HTR-8/SVneo (cell line): ENCODE results near the gene SERPINA10.
"Not testable (repeated sequence)": the region's sequence is repeated elsewhere in the genome, so short reads cannot be mapped to it uniquely, and the experiment has no call there.

Source experiments
- DNase-seq: peaks from one replicate; pipeline ENCODE4 v3.0.0; 2011; ENCODE audit warnings: low spot score, mixed read lengths; ENCODE audit not compliant: insufficient read length
- FAIRE-seq: peaks from 2 replicates; lab custom pipeline; 2011; peaks lifted over from hg19 to GRCh38; lab: Jason Lieb, UNC

The SERPINA10 gene

GRCh38 chr14:94288610-94289465 lies 4.2 kb downstream of the SERPINA10 start:
- DNase-seq (no peak), FAIRE-seq (no peak)

- DNase-seq: no peak
- FAIRE-seq: no peak
These were observed 7.9 kb downstream of the SERPINA10 start for GRCh38 chr14:94285158-94285557.

- DNase-seq (no peak), FAIRE-seq (no peak)
These were observed 8.8 kb downstream of the SERPINA10 start for GRCh38 chr14:94284221-94284620.

DNA sequence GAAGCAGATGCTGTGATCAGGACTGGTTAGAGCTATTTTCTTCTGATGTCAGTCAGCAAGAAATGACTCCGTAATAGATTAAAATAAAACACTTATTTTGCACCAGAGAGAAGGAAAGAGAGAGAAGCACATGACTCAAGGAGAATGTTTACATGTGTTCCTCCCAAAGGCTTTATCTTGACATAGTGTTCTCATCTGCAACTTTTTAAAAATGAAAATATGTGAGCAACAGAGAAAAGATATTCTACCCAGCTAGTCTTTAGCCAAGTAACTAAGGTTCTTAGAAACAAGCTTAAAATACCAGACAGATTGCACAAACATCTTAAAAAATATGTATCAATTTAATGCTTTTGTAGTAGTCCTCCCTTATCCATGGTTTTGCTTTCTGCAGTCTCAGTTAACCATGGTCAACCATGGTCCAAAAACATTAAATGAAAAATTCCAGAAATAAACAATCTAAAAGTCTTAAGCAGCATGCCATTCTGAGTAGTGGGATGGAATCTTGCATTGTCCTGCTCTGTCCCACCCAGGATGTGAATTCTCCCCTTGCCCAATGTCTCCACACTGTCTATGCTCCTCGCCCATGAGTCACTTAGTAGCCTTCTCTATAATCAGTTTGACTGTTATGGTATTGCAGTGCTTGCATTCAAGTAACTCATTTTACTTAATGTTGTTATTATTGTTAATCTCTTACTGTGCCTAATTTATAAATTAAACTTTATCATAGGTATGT lies 9.9 kb downstream of the SERPINA10 start:
- DNase-seq: no peak

GRCh38 chr14:94278731-94279130 lies 14.3 kb downstream of the SERPINA10 start:
- no peak for FAIRE-seq
- no peak for DNase-seq

More for the DNA sequence above, 9.9 kb downstream of the SERPINA10 start:
- FAIRE-seq: no peak

DNA sequence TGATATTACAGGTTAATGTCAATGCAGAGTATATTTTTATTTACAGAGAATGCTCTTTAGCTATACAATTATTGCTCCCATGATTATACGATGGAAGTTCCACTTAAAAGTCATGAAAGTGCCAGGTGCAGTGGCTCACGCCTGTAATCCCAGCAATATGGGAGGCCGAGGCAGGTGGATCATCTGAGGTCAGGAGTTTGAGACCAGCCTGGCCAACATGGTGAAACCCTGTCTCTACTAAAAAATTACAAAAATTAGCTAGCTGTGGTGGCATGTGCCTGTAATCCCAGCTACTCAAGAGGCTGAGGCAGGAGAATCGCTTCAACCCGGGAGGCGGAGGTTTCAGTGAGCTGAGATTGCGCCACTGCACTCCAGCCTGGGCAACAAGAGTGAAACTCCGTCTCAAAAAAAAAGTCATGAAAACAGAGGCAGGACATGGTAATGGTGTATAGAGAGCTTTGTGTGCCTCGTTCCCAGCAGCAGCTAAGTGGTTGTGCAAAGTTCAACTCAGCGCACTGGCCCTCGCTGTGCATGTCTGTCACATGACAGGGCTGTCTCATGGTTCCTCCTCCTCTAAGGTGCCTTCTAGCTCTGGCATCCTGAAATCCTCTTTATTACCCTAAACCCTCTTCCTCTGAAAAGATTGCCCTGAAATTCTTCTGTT lies 16.0 kb downstream of the SERPINA10 start:
- DNase-seq, FAIRE-seq: not testable (repeated sequence)

GRCh38 chr14:94269156-94269555 lies 23.9 kb downstream of the SERPINA10 start:
- DNase-seq (no peak), FAIRE-seq (no peak)

DNA sequence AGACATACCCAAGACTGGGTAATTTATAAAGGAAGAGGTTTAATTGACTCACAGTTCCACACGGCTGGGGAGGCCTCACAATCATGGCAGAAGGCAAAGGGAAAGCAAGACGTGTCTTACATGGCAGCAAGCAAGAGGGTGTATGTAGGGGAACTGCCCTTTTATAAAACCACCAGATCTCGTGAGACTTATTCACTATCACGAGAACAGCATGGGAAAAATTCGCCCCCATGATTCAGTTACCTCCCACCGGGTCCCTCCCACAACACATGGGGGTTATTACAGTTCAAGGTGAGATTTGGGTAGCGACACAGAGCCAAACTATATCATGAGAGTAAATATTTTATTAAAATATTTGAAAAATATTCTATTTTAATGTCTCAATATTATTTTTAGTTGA lies 24.5 kb downstream of the SERPINA10 start:
- not testable (repeated sequence) for DNase-seq, FAIRE-seq

GRCh38 chr14:94267352-94267751 lies 25.7 kb downstream of the SERPINA10 start:
- DNase-seq (no peak), FAIRE-seq (no peak)

GRCh38 chr14:94264195-94264594 lies 28.9 kb downstream of the SERPINA10 start:
- not testable (repeated sequence) for DNase-seq, FAIRE-seq

GRCh38 chr14:94244182-94244581 lies 48.9 kb downstream of the SERPINA10 start:
- FAIRE-seq (no peak), DNase-seq (no peak)

- DNase-seq: no peak
- no peak for FAIRE-seq
These were observed 53.7 kb downstream of the SERPINA10 start for GRCh38 chr14:94239406-94239805.

GRCh38 chr14:94237983-94238382 lies 55.1 kb downstream of the SERPINA10 start:
- FAIRE-seq (no peak), DNase-seq (no peak)

DNA sequence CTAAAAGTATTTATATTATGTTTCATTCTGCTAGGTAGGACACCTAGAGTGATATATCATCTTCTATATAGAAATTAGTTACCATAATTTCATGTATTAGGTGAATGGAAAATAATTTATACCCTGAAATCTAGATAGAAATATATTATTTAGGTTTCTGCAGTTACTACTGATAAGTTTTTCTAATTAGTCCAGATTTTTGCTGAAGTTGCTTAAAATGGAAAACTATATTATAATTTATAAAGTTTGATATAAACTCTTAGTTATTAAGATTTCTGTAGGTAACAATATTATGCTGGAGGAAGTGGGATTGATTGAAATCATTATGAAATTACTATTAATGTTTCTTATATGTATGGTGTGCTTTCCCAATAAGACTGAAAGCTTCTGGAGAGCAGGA lies 56.0 kb downstream of the SERPINA10 start:
- FAIRE-seq: no peak
- no peak for DNase-seq
